Umbilical cord (tissue), 2 donors: ENCODE data around the gene USP10. TPM values are rescaled to one million over a fixed set of nuclear protein-coding genes. Genes with fewer than 3 reads are reported as not detected.

ENCODE experiments used
- DNase-seq: peaks from one replicate; pipeline ENCODE4 v3.0.0-alpha.2; 2015; ENCODE audit warnings: low spot score
- total RNA-seq: library from RNA; depleted of rRNA; stranded (reverse); fragments of >200 nt; gene quantifications from one replicate; pipeline ENCODE4 v1.2.3, GENCODE V29; 2014; ENCODE audit warnings: low replicate concordance; ENCODE audit not compliant: insufficient read depth

Gene USP10
- total RNA-seq, 1 donor from 2014 or later = 34.4 TPM

GRCh38 chr16:84750575-84750974 lies 50.8 kb downstream of the USP10 start:
- no peak for DNase-seq

- no peak for DNase-seq
Measured at GRCh38 chr16:84751241-84751640, 51.4 kb downstream of the USP10 start.

DNA sequence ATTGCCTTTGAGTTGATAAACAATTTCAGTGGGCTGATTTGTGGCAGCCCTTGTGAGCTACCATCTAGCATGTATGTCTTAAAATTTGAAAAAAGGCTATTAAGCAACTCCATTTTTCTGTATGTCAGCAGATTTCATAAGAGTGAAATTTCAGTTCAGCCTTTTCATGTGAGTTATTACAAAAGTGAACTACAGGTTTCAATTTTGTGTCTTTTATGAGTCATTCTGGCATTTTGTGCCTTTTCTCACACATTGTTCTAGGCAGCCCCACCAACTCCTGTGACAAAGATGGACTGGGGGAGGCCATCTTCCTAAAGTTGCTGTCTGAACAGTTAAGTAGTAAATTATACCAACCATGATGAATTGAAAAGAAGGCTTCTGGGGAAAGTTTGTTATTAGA lies 52.1 kb downstream of the USP10 start:
- no peak for DNase-seq

GRCh38 chr16:84752600-84752999 lies 52.8 kb downstream of the USP10 start:
- DNase-seq = no peak

DNA sequence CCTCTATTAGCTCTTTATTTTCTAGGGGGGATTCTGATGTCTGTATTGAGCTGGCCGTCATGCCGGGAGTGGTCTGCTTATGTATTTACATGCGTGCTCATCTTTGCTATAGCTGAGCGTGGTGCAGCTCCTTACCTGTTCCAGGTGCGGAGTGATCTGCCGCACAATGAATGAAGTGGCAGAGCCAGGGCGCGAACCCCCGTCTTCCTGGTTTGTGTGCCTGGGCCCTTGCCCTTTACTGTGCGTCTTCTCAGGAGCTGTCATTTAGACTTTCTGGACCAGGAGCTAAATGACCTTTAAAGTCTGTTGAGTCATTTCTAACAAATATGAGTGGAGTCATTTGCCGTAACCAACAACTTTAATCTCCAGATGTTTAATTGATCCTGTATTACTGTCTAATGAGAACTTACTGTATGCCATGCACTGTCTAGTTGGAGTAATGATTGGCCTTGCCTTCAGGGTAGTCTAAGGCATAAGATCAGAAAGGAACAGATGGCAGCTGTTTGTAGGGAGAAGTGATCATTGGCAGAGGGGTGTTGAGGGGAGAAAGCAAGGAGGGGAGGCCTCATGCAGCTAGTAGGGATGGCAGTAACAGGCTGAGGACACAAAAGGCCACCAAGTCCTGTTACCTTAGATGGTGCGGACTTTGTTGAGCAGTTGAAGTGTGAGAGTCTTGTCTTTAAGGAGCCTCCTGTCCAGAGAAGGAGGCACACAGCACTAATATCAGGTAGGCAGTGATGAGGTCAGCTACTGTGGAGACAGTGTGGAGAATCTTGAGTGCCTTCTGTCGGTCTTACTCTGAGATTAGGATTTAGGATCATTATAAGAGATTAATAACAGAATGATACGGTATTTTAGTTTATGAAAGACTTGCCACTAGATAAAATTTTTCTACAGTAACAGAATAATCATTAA lies 53.9 kb downstream of the USP10 start:
- no peak for DNase-seq

- peak; percentile 95 for DNase-seq
Measured at GRCh38 chr16:84754353-84754856, 54.6 kb downstream of the USP10 start.

DNA sequence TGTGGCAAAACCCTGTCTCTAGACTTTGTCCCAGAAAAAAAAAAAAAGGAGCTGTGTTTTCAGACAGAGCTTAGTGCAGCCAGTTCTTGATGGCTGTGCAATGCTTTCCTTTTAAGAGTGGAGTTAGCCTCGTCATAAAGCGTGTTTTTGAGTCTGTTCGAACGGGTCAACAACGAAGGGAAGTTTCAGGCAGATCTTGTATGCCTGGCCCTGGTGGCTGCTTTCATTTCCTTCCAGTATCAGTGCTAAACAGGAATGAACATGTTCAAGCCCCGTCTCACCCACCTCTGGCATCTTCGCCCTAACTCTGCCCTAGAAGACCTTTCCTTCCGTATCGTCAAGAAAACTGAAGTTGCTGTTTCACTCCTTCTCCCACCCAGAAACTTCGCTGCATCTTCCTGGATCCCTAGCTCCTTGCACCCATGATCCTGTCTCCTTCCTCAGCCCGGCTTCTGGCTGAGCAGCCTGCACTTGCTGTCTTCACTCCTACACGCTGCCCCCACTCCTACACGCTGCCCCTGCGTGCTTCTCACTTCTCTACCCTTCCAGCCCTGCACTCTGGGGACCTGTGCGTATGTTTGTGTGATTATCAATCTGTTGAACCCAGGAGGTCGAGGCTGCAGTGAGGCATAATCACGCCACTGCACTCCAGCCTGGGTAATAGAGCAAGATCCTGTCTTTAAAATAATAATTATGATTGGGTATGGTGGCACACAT lies 55.3 kb downstream of the USP10 start:
- peak; percentile 56 for DNase-seq

DNA sequence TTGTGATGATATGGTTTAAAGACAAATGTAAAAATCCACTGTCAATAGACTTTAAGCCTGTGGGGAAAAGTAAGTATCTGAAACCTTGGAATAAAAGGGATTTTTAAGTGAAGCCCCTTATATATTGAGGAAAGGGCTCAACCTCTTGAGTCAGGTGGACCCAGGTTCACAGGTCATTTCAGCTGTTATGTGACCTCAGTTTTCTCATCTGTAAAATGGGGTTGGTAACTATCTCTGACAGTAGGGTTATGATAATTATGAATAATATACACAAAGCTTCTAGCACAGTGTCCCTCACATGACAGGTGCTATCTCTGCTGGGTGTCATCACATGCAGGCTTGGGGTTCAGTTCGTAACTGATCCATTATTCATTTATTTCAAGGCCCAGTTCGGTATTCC lies 57.0 kb downstream of the USP10 start:
- DNase-seq = no peak

- no peak for DNase-seq
Measured at GRCh38 chr16:84758627-84759026, 58.8 kb downstream of the USP10 start.

DNA sequence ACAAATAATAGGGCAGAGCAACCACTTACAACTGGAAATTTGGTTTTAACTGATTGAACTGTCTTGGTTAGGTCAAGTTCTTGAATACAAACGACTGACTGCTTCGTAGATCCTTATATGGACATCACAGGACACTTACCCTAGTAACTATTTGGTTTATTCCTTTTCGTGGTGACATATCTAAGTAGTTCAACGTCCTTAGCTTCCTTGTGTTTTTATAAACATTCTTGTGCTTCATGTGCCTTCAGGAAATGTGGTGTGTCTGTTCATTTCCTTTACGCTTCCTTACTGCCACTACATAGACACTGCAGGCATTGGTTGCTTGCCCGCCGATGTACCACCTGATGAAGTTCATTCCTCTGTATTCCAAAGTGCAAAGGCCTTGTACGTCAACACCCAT lies 59.3 kb downstream of the USP10 start:
- no peak for DNase-seq

- no peak for DNase-seq
Measured at GRCh38 chr16:84759906-84760305, 60.1 kb downstream of the USP10 start.

DNA sequence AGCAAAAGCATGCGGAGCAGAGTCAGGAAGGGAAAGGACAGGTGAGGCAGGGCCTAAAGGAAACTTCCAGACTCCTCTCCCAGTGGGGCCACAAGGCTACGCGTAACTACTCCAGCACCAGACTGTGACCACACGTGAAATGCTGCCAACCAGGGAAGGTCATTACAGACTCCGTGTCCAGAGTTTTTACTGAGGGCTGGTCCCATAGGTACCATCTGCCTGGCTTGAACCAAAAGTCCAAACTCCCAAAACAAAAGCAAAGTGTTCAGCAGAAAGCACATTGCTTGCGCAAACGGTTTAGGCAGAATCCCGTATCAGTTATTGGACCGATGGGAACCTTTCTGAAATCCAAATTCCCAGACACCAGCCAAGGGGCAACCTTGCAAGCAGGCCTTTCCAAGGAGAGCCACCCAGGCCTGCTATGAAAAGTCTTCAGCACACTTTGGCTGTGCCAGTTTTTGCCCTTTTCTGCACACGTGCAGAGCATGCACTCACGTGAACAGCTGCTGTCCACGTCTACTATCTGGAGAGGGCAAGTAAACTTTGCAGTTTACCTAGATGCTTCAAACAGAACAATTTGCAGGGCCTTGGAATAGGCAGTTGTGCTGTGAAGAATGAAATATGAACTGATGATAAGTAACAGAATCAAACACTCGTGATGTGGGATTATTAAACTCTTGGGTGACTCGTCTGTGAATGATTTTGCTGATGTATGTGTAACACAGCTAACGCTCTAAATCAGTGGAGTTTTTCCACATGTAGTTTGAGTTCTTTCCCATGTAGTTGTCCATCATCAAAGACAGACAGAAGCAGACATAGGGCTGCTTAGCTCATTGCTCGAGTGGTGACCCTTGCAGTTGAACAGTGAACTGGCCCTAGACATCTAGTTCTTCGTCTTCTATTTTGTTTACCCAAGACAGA lies 61.9 kb downstream of the USP10 start:
- no peak for DNase-seq

DNA sequence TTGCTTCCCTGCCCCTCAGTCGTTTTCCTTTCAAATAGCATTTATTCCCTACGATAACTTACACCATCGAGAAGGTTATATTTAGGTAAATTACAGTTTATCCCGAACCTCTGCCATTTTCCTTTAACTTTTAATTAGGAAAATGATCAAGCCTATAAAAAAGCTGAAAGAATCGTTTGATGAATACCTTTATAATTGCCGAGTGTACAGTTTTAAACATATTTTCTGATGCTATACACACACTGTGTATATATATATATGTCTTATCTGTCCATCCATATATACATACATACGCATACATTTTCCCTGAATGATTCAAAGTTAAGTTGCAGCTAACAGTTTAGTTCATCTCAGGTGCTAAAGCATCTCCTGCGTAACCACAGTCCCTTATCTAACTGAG lies 63.4 kb downstream of the USP10 start:
- no peak for DNase-seq

- DNase-seq = no peak
Measured at GRCh38 chr16:84763629-84764028, 63.8 kb downstream of the USP10 start.

- no peak for DNase-seq
Measured at GRCh38 chr16:84764970-84765369, 65.2 kb downstream of the USP10 start.

DNA sequence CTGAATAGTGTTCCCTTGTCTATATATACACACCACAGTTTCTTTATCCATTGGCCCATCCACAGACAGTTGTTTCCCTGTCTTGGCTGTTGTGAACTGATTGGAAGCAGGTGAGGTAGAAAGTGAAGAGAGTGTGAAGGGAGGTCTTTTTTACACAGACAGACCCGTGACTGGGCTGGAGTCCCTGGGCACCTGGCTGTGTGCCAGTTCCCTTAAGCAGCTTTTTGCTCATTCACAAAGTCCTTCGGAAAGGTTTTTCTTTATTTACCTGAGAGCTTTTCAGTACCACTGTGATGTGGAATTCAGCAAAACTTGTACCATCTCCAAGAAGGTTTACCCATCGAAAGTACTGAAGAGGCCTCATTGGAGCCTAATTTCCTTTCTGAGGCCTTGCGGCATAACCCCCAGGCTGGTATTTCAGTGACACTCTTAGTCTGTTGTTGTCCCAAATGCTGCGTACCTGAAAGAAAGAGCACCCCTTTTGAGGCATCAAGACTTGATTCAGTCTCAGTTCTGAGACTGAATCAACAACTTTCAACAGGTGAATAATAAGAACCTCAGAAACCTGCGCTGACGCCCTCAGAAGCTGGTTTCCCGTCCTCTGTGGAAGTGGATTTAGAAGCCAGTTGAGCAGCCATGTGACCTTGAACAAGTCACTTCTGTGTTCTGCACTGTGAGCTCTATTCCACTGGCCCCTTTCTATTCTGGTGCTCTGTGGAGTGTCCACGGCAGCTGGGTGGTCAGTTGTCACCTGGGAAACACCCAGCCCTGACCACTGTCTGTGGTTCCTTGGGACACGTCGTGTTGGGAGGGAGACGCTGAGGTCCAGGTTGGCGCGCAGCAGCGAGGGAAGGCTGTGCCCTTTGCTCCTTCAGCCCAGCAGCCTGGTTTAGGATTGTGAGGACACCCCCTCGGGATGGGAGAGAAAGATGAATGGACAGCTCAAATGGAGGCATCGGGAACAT lies 66.1 kb downstream of the USP10 start:
- DNase-seq = no peak

GRCh38 chr16:84766978-84767773 lies 67.4 kb downstream of the USP10 start:
- peak; percentile 51 for DNase-seq

DNA sequence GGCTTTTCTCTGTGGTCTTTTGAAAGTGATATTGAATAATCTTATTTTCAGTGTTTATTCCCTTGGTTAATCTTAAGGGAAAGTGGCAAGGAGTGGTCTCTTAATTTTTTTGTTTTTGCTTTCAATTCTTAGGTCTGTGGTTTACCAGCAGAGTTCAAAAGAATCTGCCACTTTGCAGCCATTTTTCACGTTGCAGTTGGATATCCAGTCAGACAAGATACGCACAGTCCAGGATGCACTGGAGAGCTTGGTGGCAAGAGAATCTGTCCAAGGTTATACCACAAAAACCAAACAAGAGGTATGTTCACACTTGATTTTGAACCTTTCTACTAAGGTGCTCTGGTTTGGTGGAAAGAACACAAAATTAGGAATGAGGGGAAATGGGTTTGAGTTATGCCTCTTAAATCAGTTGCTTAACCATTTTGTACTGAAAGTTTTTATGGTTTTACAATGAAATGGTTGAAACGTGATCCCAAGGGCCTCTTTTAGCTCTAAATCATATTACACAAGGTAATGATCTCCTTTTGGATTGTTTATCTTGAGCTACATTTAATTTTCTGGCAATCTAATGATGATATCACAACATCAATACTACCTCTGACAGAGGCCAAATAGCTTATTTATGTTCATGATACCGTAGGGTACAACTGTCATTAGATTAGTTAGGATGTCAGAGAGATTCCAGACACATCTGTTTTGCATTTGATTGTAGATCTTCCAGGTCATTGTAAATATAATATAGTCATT lies 68.4 kb downstream of the USP10 start:
- no peak for DNase-seq

DNA sequence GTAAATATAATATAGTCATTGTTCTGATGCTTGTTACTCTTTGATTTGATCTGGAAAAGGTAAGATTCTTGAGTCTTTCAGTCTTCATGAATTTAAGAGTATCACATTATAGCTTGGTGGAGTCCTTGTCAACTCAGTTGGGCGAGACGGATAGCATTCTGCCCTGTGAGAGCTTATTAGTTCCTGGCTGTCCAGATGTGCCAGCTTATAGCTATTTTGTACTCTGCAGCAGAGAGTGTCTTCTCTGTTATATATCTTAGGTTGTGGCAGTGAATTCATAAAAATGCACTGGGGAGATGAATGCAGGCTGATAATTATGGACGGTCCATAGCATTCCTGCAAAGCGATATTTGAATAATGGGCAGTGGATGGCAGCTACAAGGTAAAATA lies 69.0 kb downstream of the USP10 start:
- no peak for DNase-seq
